Stimulated activated naive CD8-positive, alpha-beta T cell treated with anti-CD3 and anti-CD28 coated beads, Interleukin-15, Interleukin-2, amounts not matched to agents 100 ng/mL and 50 ng/mL, for 24 hours (primary cell): ENCODE data around the gene DUSP5.
"Not testable (repeated sequence)": the region's sequence is repeated elsewhere in the genome, so short reads cannot be mapped to it uniquely, and the experiment has no call there.

Experiments used
- H3K27ac Mint-ChIP-seq: one replicate; pipeline ENCODE4 v1.8.0; 2021; ENCODE audit warnings: mild to moderate bottlenecking, mixed read lengths
- H3K27me3 Mint-ChIP-seq: one replicate; pipeline ENCODE4 v1.8.0; 2021; ENCODE audit warnings: mixed read lengths
- H3K36me3 Mint-ChIP-seq: one replicate; pipeline ENCODE4 v1.8.0; 2021; ENCODE audit warnings: low read depth, mixed read lengths
- H3K4me1 Mint-ChIP-seq: one replicate; pipeline ENCODE4 v1.8.0; 2021; ENCODE audit warnings: low read depth, mixed read lengths
- H3K4me3 Mint-ChIP-seq: one replicate; pipeline ENCODE4 v1.8.0; 2021; ENCODE audit warnings: mild to moderate bottlenecking, mixed read lengths
- H3K9me3 Mint-ChIP-seq: one replicate; pipeline ENCODE4 v1.8.0; 2021; ENCODE audit warnings: mixed read lengths

The DUSP5 gene

GRCh38 chr10:110470541-110470940 lies 27.2 kb upstream of the DUSP5 start:
- not testable (repeated sequence) for H3K4me1 Mint-ChIP-seq, H3K36me3 Mint-ChIP-seq, H3K4me3 Mint-ChIP-seq, H3K27ac Mint-ChIP-seq, H3K9me3 Mint-ChIP-seq, H3K27me3 Mint-ChIP-seq

- H3K27me3 Mint-ChIP-seq: no peaks in the 10 kb centered on the region
- no peaks in the 10 kb centered on the region for H3K4me1 Mint-ChIP-seq
- H3K27ac Mint-ChIP-seq: no peak overlapping the region
- no peak overlapping the region for H3K4me3 Mint-ChIP-seq
- no peaks in the 10 kb centered on the region for H3K9me3 Mint-ChIP-seq
- H3K36me3 Mint-ChIP-seq: no peaks in the 10 kb centered on the region
Observed at GRCh38 chr10:110471566-110472139, 26.1 kb upstream of the DUSP5 start.

GRCh38 chr10:110474017-110474416 lies 23.7 kb upstream of the DUSP5 start:
- no peak overlapping the region for H3K4me3 Mint-ChIP-seq
- no peaks in the 10 kb centered on the region for H3K36me3 Mint-ChIP-seq
- no peaks in the 10 kb centered on the region for H3K9me3 Mint-ChIP-seq

GRCh38 chr10:110474826-110475225 lies 22.9 kb upstream of the DUSP5 start:
- Mint-ChIP-seq H3K27me3 (no peaks in the 10 kb centered on the region), H3K36me3 (no peaks in the 10 kb centered on the region), H3K4me1 (no peaks in the 10 kb centered on the region), H3K9me3 (no peaks in the 10 kb centered on the region), H3K4me3 (no peak overlapping the region), H3K27ac (no peak overlapping the region)

More at GRCh38 chr10:110474017-110474416, 23.7 kb upstream of the DUSP5 start:
- Mint-ChIP-seq H3K4me1 (no peaks in the 10 kb centered on the region), H3K27ac (no peak overlapping the region), H3K27me3 (no peaks in the 10 kb centered on the region)

GRCh38 chr10:110475722-110476515 lies 21.8 kb upstream of the DUSP5 start:
- H3K4me3 Mint-ChIP-seq: no peak overlapping the region
- no peak overlapping the region for H3K27ac Mint-ChIP-seq
- no peaks in the 10 kb centered on the region for H3K36me3 Mint-ChIP-seq
- H3K9me3 Mint-ChIP-seq: no peaks in the 10 kb centered on the region
- H3K4me1 Mint-ChIP-seq: no peaks in the 10 kb centered on the region
- no peaks in the 10 kb centered on the region for H3K27me3 Mint-ChIP-seq

GRCh38 chr10:110479710-110480109 lies 18.0 kb upstream of the DUSP5 start:
- H3K4me1 Mint-ChIP-seq: no peaks in the 10 kb centered on the region
- H3K4me3 Mint-ChIP-seq: no peak overlapping the region
- H3K9me3 Mint-ChIP-seq: no peaks in the 10 kb centered on the region
- H3K27ac Mint-ChIP-seq: no peak overlapping the region
- no peaks in the 10 kb centered on the region for H3K27me3 Mint-ChIP-seq
- no peaks in the 10 kb centered on the region for H3K36me3 Mint-ChIP-seq

GRCh38 chr10:110480387-110480786 lies 17.3 kb upstream of the DUSP5 start:
- H3K27ac Mint-ChIP-seq: no peak overlapping the region

GRCh38 chr10:110481919-110482318 lies 15.8 kb upstream of the DUSP5 start:
- Mint-ChIP-seq H3K27ac (no peak overlapping the region), H3K27me3 (peaks cover 3% of the 10 kb centered on the region), H3K36me3 (no peaks in the 10 kb centered on the region), H3K9me3 (no peaks in the 10 kb centered on the region), H3K4me1 (peaks cover under 1% of the 10 kb centered on the region), H3K4me3 (no peak overlapping the region)

More at GRCh38 chr10:110480387-110480786, 17.3 kb upstream of the DUSP5 start:
- Mint-ChIP-seq H3K9me3 (no peaks in the 10 kb centered on the region), H3K4me3 (no peak overlapping the region), H3K27me3 (no peaks in the 10 kb centered on the region), H3K36me3 (no peaks in the 10 kb centered on the region), H3K4me1 (no peaks in the 10 kb centered on the region)

- no peaks in the 10 kb centered on the region for H3K36me3 Mint-ChIP-seq
- H3K4me1 Mint-ChIP-seq: peaks cover 15% of the 10 kb centered on the region
- H3K27ac Mint-ChIP-seq: no peak overlapping the region
- H3K9me3 Mint-ChIP-seq: no peaks in the 10 kb centered on the region
- peaks cover 8% of the 10 kb centered on the region for H3K27me3 Mint-ChIP-seq
- H3K4me3 Mint-ChIP-seq: no peak overlapping the region
Observed at GRCh38 chr10:110483633-110484032, 14.1 kb upstream of the DUSP5 start.

- Mint-ChIP-seq H3K9me3 (no peaks in the 10 kb centered on the region), H3K4me3 (no peak overlapping the region), H3K36me3 (no peaks in the 10 kb centered on the region), H3K27ac (no peak overlapping the region), H3K27me3 (peaks cover 18% of the 10 kb centered on the region), H3K4me1 (peaks cover 24% of the 10 kb centered on the region)
Observed at GRCh38 chr10:110485541-110485940, 12.2 kb upstream of the DUSP5 start.

GRCh38 chr10:110486680-110487410 lies 10.9 kb upstream of the DUSP5 start:
- no peaks in the 10 kb centered on the region for H3K36me3 Mint-ChIP-seq
- H3K9me3 Mint-ChIP-seq: no peaks in the 10 kb centered on the region
- no peak overlapping the region for H3K27ac Mint-ChIP-seq
- H3K4me1 Mint-ChIP-seq: peaks cover 24% of the 10 kb centered on the region
- peaks cover 18% of the 10 kb centered on the region for H3K27me3 Mint-ChIP-seq
- no peak overlapping the region for H3K4me3 Mint-ChIP-seq

- no peak overlapping the region for H3K4me3 Mint-ChIP-seq
- H3K27ac Mint-ChIP-seq: no peak overlapping the region
- H3K9me3 Mint-ChIP-seq: no peaks in the 10 kb centered on the region
- H3K27me3 Mint-ChIP-seq: peaks cover 18% of the 10 kb centered on the region
- peaks cover 31% of the 10 kb centered on the region for H3K4me1 Mint-ChIP-seq
- no peaks in the 10 kb centered on the region for H3K36me3 Mint-ChIP-seq
Observed at GRCh38 chr10:110487411-110488331, 10.0 kb upstream of the DUSP5 start.

GRCh38 chr10:110488332-110488681 lies 9.4 kb upstream of the DUSP5 start:
- H3K4me1 Mint-ChIP-seq: peaks cover 31% of the 10 kb centered on the region
- peaks cover 18% of the 10 kb centered on the region for H3K27me3 Mint-ChIP-seq

GRCh38 chr10:110488940-110489339 lies 8.8 kb upstream of the DUSP5 start:
- H3K4me3 Mint-ChIP-seq: no peak overlapping the region
- no peak overlapping the region for H3K27ac Mint-ChIP-seq
- no peaks in the 10 kb centered on the region for H3K9me3 Mint-ChIP-seq
- H3K4me1 Mint-ChIP-seq: peaks cover 31% of the 10 kb centered on the region
- H3K27me3 Mint-ChIP-seq: peaks cover 18% of the 10 kb centered on the region
- H3K36me3 Mint-ChIP-seq: no peaks in the 10 kb centered on the region

More at GRCh38 chr10:110488332-110488681, 9.4 kb upstream of the DUSP5 start:
- Mint-ChIP-seq H3K4me3 (no peak overlapping the region), H3K27ac (no peak overlapping the region), H3K9me3 (no peaks in the 10 kb centered on the region), H3K36me3 (no peaks in the 10 kb centered on the region)
